SK-N-SH (cell line): ENCODE data around the gene CDH7. TPM values are rescaled to one million over a fixed set of nuclear protein-coding genes. Genes with fewer than 3 reads are reported as not detected.
A peak's percentile ranks its signal among the peaks of the same experiment; 100 is the strongest.

Experiments used
- CTCF ChIA-PET: fragments of 300-600, 350-600 bp; formaldehyde crosslinking; extraction: SDS; loops from one replicate; lab custom pipeline; 2021; lab: Yijun Ruan, JAX
- POLR2A ChIA-PET: fragments of 350-600 bp; sonication (Branson Sonifier 250); formaldehyde crosslinking; extraction: SDS; loops from one replicate; lab custom pipeline; 2020; ENCODE audit warnings: antibody characterized with exemption, inconsistent platforms; lab: Yijun Ruan, JAX
- DNase-seq: peaks from one replicate; pipeline ENCODE4 v3.0.0; 2012
- H2AFZ ChIP-seq: fragments of 200-600 bp; sonication (generic); 2 replicates; pipeline ENCODE4 v1.8.1; 2016; ENCODE audit warnings: antibody characterized with exemption, mild to moderate bottlenecking, low read depth
- H3F3A ChIP-seq: fragments of 200-600 bp; sonication (generic); replicated peaks from 2 replicates; pipeline ENCODE3; 2016; ENCODE audit warnings: antibody characterized with exemption, mild to moderate bottlenecking; ENCODE audit not compliant: insufficient read depth
- H3K27ac ChIP-seq, 2 experiments: fragments of 200-500 bp in 1 of 2; fragments of 200-600 bp in 1 of 2; sonication (Bioruptor generic) in 1 of 2; sonication (generic), shearing (Covaris generic) in 1 of 2; 2 replicates each; pipeline versions ENCODE4 v1.5.1 to v1.6.1; 2014 to 2016; ENCODE audit warnings: low read depth in 2 of 2, inconsistent platforms in 1 of 2, low read length in 1 of 2, mild to moderate bottlenecking in 1 of 2, mixed read lengths in 1 of 2
- H3K27me3 ChIP-seq: fragments of 200-600 bp; sonication (generic), shearing (Covaris generic); 2 replicates; pipeline ENCODE4 v1.6.1; 2016; ENCODE audit warnings: mixed run types; ENCODE audit not compliant: insufficient read depth
- H3K36me3 ChIP-seq, 2 experiments: fragments of 200-500 bp in 1 of 2; fragments of 200-600 bp in 1 of 2; sonication (Bioruptor generic) in 1 of 2; sonication (generic) in 1 of 2; replicated peaks in 1 of 2; 2 replicates each; pipeline versions ENCODE3 to v1.5.1; 2014 to 2016; ENCODE audit warnings: low read length in 1 of 2, mild to moderate bottlenecking in 1 of 2; ENCODE audit not compliant: insufficient read depth in 2 of 2, control insufficient read depth in 1 of 2
- H3K4me1 ChIP-seq, 2 experiments: fragments of 200-500 bp in 1 of 2; fragments of 200-600 bp in 1 of 2; sonication (Bioruptor generic) in 1 of 2; sonication (generic), shearing (Covaris generic) in 1 of 2; 2 replicates each; pipeline versions ENCODE4 v1.5.1 to v1.6.1; 2014 to 2016; ENCODE audit warnings: low read depth in 1 of 2, low read length in 1 of 2, mixed run types in 1 of 2; ENCODE audit not compliant: insufficient read depth in 2 of 2, control insufficient read depth in 1 of 2
- H3K4me2 ChIP-seq: fragments of 200-600 bp; sonication (generic), shearing (Covaris generic); 2 replicates; pipeline ENCODE4 v1.6.1; 2017; ENCODE audit warnings: mixed run types
- H3K4me3 ChIP-seq, 2 experiments: fragments of 200-500 bp in 1 of 2; fragments of 200-600 bp in 1 of 2; sonication (Bioruptor generic) in 1 of 2; sonication (generic), shearing (Covaris generic) in 1 of 2; 2 replicates each; pipeline versions ENCODE4 v1.5.1 to v1.8.1; 2014 to 2016; ENCODE audit warnings: low read depth in 2 of 2, inconsistent platforms in 1 of 2, low read length in 1 of 2, mild to moderate bottlenecking in 1 of 2, mixed read lengths in 1 of 2, moderate library complexity in 1 of 2
- H3K79me2 ChIP-seq: fragments of 200-600 bp; sonication (generic); 2 replicates; pipeline ENCODE4 v1.8.1; 2017; ENCODE audit warnings: mild to moderate bottlenecking; ENCODE audit not compliant: insufficient read depth
- H3K9ac ChIP-seq: fragments of 200-600 bp; sonication (generic); 2 replicates; pipeline ENCODE4 v1.6.1; 2017; ENCODE audit warnings: mixed run types
- H3K9me2 ChIP-seq: fragments of 200-600 bp; sonication (generic); 2 replicates; pipeline ENCODE4 v1.6.1; 2017; ENCODE audit warnings: mixed run types
- H3K9me3 ChIP-seq: fragments of 200-600 bp; sonication (generic); 2 replicates; pipeline ENCODE4 v1.6.1; 2017; ENCODE audit warnings: mixed run types, mild to moderate bottlenecking, moderate library complexity
- H4K20me1 ChIP-seq: fragments of 200-600 bp; sonication (generic); 2 replicates; pipeline ENCODE4 v1.6.1; 2017; ENCODE audit warnings: mild to moderate bottlenecking, mixed run types; ENCODE audit not compliant: insufficient read depth
- CTCF ChIP-seq: fragments of 200-600 bp; sonication (generic); IDR thresholded peaks from 2 replicates; pipeline ENCODE4 v1.6.1; 2017; ENCODE audit warnings: antibody characterized with exemption, mild to moderate bottlenecking, moderate library complexity
- EP300 ChIP-seq, 2 experiments: IDR thresholded peaks; 2 replicates each; pipeline versions ENCODE4 v1.4.0 to v1.6.1; 2012; ENCODE audit warnings: borderline replicate concordance in 1 of 2, low read depth in 1 of 2, low read length in 1 of 2
- EZH2phosphoT487 ChIP-seq: fragments of 200-600 bp; sonication (generic); IDR thresholded peaks from 2 replicates; pipeline ENCODE4 v1.6.1; 2017; ENCODE audit warnings: low read depth, mixed run types, mild to moderate bottlenecking, antibody characterized with exemption, moderate library complexity, borderline replicate concordance
- FOXJ3 ChIP-seq: sonication (generic); formaldehyde crosslinking; IDR thresholded peaks from 2 replicates; pipeline ENCODE4 v1.5.1; 2020; ENCODE audit warnings: mild to moderate bottlenecking, missing genetic modification reagents
- GABPA ChIP-seq: IDR thresholded peaks from 2 replicates; pipeline ENCODE4 v1.4.0; 2012; ENCODE audit warnings: low read depth, mild to moderate bottlenecking
- IRF3 ChIP-seq: fragments of 150-350 bp; IDR thresholded peaks from 2 replicates; pipeline ENCODE4 v1.6.1; 2016; ENCODE audit warnings: mild to moderate bottlenecking, low read depth, low read length
- MXI1 ChIP-seq: IDR thresholded peaks from 2 replicates; pipeline ENCODE4 v1.6.1; 2012; ENCODE audit warnings: mild to moderate bottlenecking, low read depth, low read length, improper control_type of control experiment
- NFIC ChIP-seq: IDR thresholded peaks from 2 replicates; pipeline ENCODE4 v1.4.0; 2012; ENCODE audit warnings: borderline replicate concordance
- NRF1 ChIP-seq: IDR thresholded peaks from 2 replicates; pipeline ENCODE4 v1.6.1; 2012; ENCODE audit warnings: low read depth, mild to moderate bottlenecking, low read length
- PBX3 ChIP-seq: IDR thresholded peaks from 2 replicates; pipeline ENCODE4; 2012
- POLR2AphosphoS5 ChIP-seq: IDR thresholded peaks from 2 replicates; pipeline ENCODE4 v1.6.1; 2012; ENCODE audit warnings: low read depth, low read length
- RAD21 ChIP-seq: IDR thresholded peaks from 2 replicates; pipeline ENCODE4 v1.6.1; 2012; ENCODE audit warnings: mild to moderate bottlenecking, low read length
- RCOR1 ChIP-seq: fragments of 150-350 bp; IDR thresholded peaks from 2 replicates; pipeline ENCODE4 v1.6.1; 2017; ENCODE audit warnings: antibody characterized with exemption, low read length
- RXRA ChIP-seq: IDR thresholded peaks from 2 replicates; pipeline ENCODE4 v1.4.0; 2012; ENCODE audit warnings: low read depth, mild to moderate bottlenecking, borderline replicate concordance
- TAF1 ChIP-seq: IDR thresholded peaks from 2 replicates; pipeline ENCODE4 v1.6.1; 2012; ENCODE audit warnings: low read depth, mild to moderate bottlenecking, low read length, moderate library complexity, borderline replicate concordance
- TCF12 ChIP-seq: IDR thresholded peaks from 2 replicates; pipeline ENCODE4 v1.4.0; 2012
- TEAD4 ChIP-seq: IDR thresholded peaks from 2 replicates; pipeline ENCODE4 v1.4.0; 2012; ENCODE audit warnings: mild to moderate bottlenecking, borderline replicate concordance; ENCODE audit not compliant: insufficient read depth
- ZBTB33 ChIP-seq: IDR thresholded peaks from 2 replicates; pipeline ENCODE4 v1.4.0; 2012; ENCODE audit warnings: low read depth, borderline replicate concordance
- WGBS: methylation state at CpG from one replicate; pipeline ENCODE4 v1.1.6; 2017; ENCODE audit warnings: low lambda C conversion rate; 5-methylcytosine and 5-hydroxymethylcytosine counted together
- polyA plus RNA-seq, 3 experiments: library from polyadenylated mRNA; depleted of rRNA; stranded (reverse); fragments of >200 nt; gene quantifications; 2 replicates each; pipeline ENCODE4 v1.2.3, GENCODE V29; 2012

Gene CDH7
- not detected in 2 replicates for polyA plus RNA-seq (2012; rRNA removed)
- polyA plus RNA-seq (2012; cell fraction: cytosol; rRNA removed): not detected in 2 replicates
- polyA plus RNA-seq (2012; cell fraction: nucleus; rRNA removed): not detected in 2 replicates

- WGBS: 8% methylated on average over 28 of the region's 85 CpGs
- TF ChIP-seq TCF12 (no peak), POLR2AphosphoS5 (no peak), ZBTB33 (no peak), GABPA (no peak), NRF1 (no peak), MXI1 (no peak), TEAD4 (no peak), RAD21 (no peak)
- Histone ChIP-seq H3F3A (no peaks in the 10 kb centered on the region), H3K9ac (no peak within 1 kb of the TSS), H3K79me2 (no peaks in the 10 kb centered on the region), H3K4me3 (peak within 1 kb of the TSS in 1 of 2 experiments; percentile 42; a peak in 3 of 4 replicates), H3K9me3 (no peaks in the 10 kb centered on the region), H2AFZ (no peak within 1 kb of the TSS), H3K27me3 (no peaks in the 10 kb centered on the region), H3K27ac (no peak within 1 kb of the TSS), H3K4me2 (peak within 1 kb of the TSS; percentile 60; the same call in 1 of the 2 replicates), H3K36me3 (no peaks in the 10 kb centered on the region), H4K20me1 (no peaks in the 10 kb centered on the region), H3K9me2 (no peaks in the 10 kb centered on the region), H3K4me1 (peaks cover 0 to 5% of the 10 kb centered on the region in 2 experiments; a peak in 1 of 4 replicates)
- DNase-seq: peak; percentile 72
- POLR2A ChIA-PET: no interaction called here
- CTCF ChIA-PET: interaction anchor here (1.4 to 3.3 kb wide), 2 partner anchors 14 to 746 kb away, joined by 3 to 27 read pairs; no protein-coding TSS in a partner anchor
These were observed at the start of gene CDH7 for GRCh38 chr18:65750389-65751154. CDH7 (plus strand) TSS chr18:65751012; CDS start chr18:65762843, 11,831 bp downstream.

- H3F3A ChIP-seq: no peaks in the 10 kb centered on the region
- H3K27ac ChIP-seq: no peak overlapping the region; a peak in 1 of 4 replicates
- no peak for DNase-seq
- H2AFZ ChIP-seq: no peak overlapping the region
- H3K27me3 ChIP-seq: no peaks in the 10 kb centered on the region
- POLR2A ChIA-PET: no interaction called here
- H3K9me3 ChIP-seq: no peaks in the 10 kb centered on the region
- 3% methylated on average over 1 of the region's 1 CpG for WGBS
- H3K36me3 ChIP-seq: no peaks in the 10 kb centered on the region
- H3K4me3 ChIP-seq: no peak overlapping the region
- CTCF ChIA-PET: interaction anchor here (0.9 kb wide), 1 partner anchor 49 kb away, joined by 3 read pairs; no protein-coding TSS in a partner anchor
- no peaks in the 10 kb centered on the region for H3K79me2 ChIP-seq
- H4K20me1 ChIP-seq: no peaks in the 10 kb centered on the region
- H3K4me1 ChIP-seq: no peaks in the 10 kb centered on the region
- TF ChIP-seq RCOR1 (no peak), PBX3 (no peak), FOXJ3 (no peak), EP300 (IDR thresholded peaks at IDR 0.05; ENCODE audit: borderline replicate concordance in 1 of 2, low read depth in 1 of 2, low read length in 1 of 2) (no peak), EZH2phosphoT487 (no peak), NFIC (no peak), IRF3 (no peak), RXRA (no peak), TEAD4 (no peak), TAF1 (no peak), CTCF (no peak)
- no peak overlapping the region for H3K9ac ChIP-seq
- no peaks in the 10 kb centered on the region for H3K9me2 ChIP-seq
- no peak overlapping the region for H3K4me2 ChIP-seq
These were observed 46.8 kb upstream of the CDH7 start for GRCh38 chr18:65704046-65704445.
